Astrocyte (in vitro differentiated cells and primary cell): Measurements from ENCODE around the gene TMIE. TPM values are rescaled to one million over a fixed set of nuclear protein-coding genes. Genes with fewer than 3 reads are reported as not detected.

Experiments
- DNase-seq: peaks from one replicate; pipeline ENCODE4 v3.0.0-alpha.2; 2010; ENCODE audit warnings: low read depth
- FAIRE-seq: peaks from 2 replicates; lab custom pipeline; 2011; peaks lifted over from hg19 to GRCh38; lab: Jason Lieb, UNC
- H2AFZ ChIP-seq: 2 replicates; pipeline ENCODE4 v1.6.0; 2012; ENCODE audit warnings: low read depth, low read length, inconsistent platforms
- H3K27ac ChIP-seq: 2 replicates; pipeline ENCODE4 v1.5.1; 2011; ENCODE audit warnings: low read depth, low read length, inconsistent platforms
- H3K27me3 ChIP-seq: 2 replicates; pipeline ENCODE4 v1.6.0; 2011; ENCODE audit warnings: low read length, inconsistent platforms; ENCODE audit not compliant: insufficient read depth
- H3K36me3 ChIP-seq: 2 replicates; pipeline ENCODE4 v1.5.1; 2011; ENCODE audit warnings: low read length, inconsistent platforms; ENCODE audit not compliant: insufficient read depth
- H3K4me1 ChIP-seq: 2 replicates; pipeline ENCODE4 v1.5.1; 2011; ENCODE audit warnings: low read length, inconsistent platforms; ENCODE audit not compliant: insufficient read depth
- H3K4me2 ChIP-seq: 2 replicates; pipeline ENCODE4 v1.6.0; 2012; ENCODE audit warnings: low read length, inconsistent platforms
- H3K4me3 ChIP-seq: 2 replicates; pipeline ENCODE4 v1.5.1; 2011; ENCODE audit warnings: low read depth, mild to moderate bottlenecking, low read length, inconsistent platforms; ENCODE audit not compliant: insufficient read depth
- H3K79me2 ChIP-seq: 2 replicates; pipeline ENCODE4 v1.6.0; 2012; ENCODE audit warnings: mild to moderate bottlenecking, low read length, inconsistent platforms; ENCODE audit not compliant: insufficient read depth
- H3K9ac ChIP-seq: 2 replicates; pipeline ENCODE4 v1.6.0; 2012; ENCODE audit warnings: mild to moderate bottlenecking, low read length, inconsistent platforms
- H3K9me3 ChIP-seq: 2 replicates; pipeline ENCODE4 v1.5.1; 2012; ENCODE audit warnings: low read depth, mild to moderate bottlenecking, low read length, inconsistent platforms; ENCODE audit not compliant: insufficient read depth
- H4K20me1 ChIP-seq: 2 replicates; pipeline ENCODE4 v1.6.0; 2012; ENCODE audit warnings: low read length, inconsistent platforms; ENCODE audit not compliant: insufficient read depth
- H3K27ac Mint-ChIP-seq: one replicate; pipeline ENCODE4 v1.8.0; 2021; ENCODE audit warnings: mild to moderate bottlenecking, mixed read lengths; ENCODE audit not compliant: unreplicated experiment
- H3K27me3 Mint-ChIP-seq: one replicate; pipeline ENCODE4 v1.8.0; 2021; ENCODE audit warnings: low read depth, mixed read lengths; ENCODE audit not compliant: unreplicated experiment
- H3K36me3 Mint-ChIP-seq: one replicate; pipeline ENCODE4 v1.8.0; 2021; ENCODE audit warnings: low read depth, mixed read lengths; ENCODE audit not compliant: unreplicated experiment
- H3K4me1 Mint-ChIP-seq: one replicate; pipeline ENCODE4 v1.8.0; 2021; ENCODE audit warnings: low read depth, mixed read lengths; ENCODE audit not compliant: unreplicated experiment
- H3K4me3 Mint-ChIP-seq: one replicate; pipeline ENCODE4 v1.8.0; 2021; ENCODE audit warnings: mild to moderate bottlenecking, moderate library complexity, mixed read lengths; ENCODE audit not compliant: unreplicated experiment
- H3K9me3 Mint-ChIP-seq: one replicate; pipeline ENCODE4 v1.8.0; 2021; ENCODE audit warnings: mild to moderate bottlenecking, mixed read lengths; ENCODE audit not compliant: unreplicated experiment
- CTCF ChIP-seq: IDR thresholded peaks from 2 replicates; pipeline ENCODE4 v1.5.1; 2011; ENCODE audit warnings: low read depth, mild to moderate bottlenecking, inconsistent platforms, low read length, moderate library complexity; ENCODE audit not compliant: insufficient read depth
- EZH2 ChIP-seq: IDR thresholded peaks from 2 replicates; pipeline ENCODE4 v1.6.1; 2012; ENCODE audit warnings: mild to moderate bottlenecking, low read length, inconsistent platforms; ENCODE audit not compliant: insufficient read depth
- total RNA-seq: library from RNA; stranded (reverse); gene quantifications from 2 replicates; pipeline ENCODE4 v1.2.1, GENCODE V29; 2021

Gene TMIE
- total RNA-seq, 1 donor from 2014 or later = 0.34 TPM

DNA sequence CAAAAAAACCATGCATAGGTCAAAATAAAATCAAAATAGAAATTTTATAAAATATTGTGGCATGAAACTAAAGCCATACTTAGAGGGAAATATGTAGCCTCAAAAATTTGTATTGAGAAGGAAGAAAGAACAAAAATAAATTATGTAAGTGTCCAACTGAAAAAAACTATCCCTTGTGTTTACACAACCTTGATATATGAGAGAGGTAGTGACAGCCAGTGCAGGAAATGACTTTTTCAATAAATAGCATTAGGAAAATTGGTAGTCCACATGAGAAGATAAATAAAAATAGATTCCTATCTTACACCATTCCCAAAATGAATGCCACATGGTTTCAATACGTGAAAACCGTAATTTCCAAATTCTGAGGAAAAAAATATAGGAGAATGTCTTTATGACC is 29.6 kb downstream of the TMIE start:
- Histone ChIP-seq H3K9me3 (no peaks in the 10 kb centered on the region), H3K4me1 (no peaks in the 10 kb centered on the region)
- no peaks in the 10 kb centered on the region for H3K36me3 Mint-ChIP-seq

GRCh38 chr3:46731795-46732194 is 30.6 kb downstream of the TMIE start:
- H3K79me2 ChIP-seq = no peaks in the 10 kb centered on the region
- H3K4me3 ChIP-seq = no peak overlapping the region
- H3K27ac ChIP-seq = no peak overlapping the region
- H3K9me3 ChIP-seq = no peaks in the 10 kb centered on the region
- H3K4me2 ChIP-seq = no peak overlapping the region
- no peaks in the 10 kb centered on the region for H4K20me1 ChIP-seq
- H3K36me3 Mint-ChIP-seq = no peaks in the 10 kb centered on the region
- H3K9ac ChIP-seq = no peak overlapping the region
- no peak overlapping the region for H3K27ac Mint-ChIP-seq
- no peak for DNase-seq
- no peaks in the 10 kb centered on the region for H3K4me1 Mint-ChIP-seq
- no peaks in the 10 kb centered on the region for H3K36me3 ChIP-seq
- H3K4me3 Mint-ChIP-seq = no peak overlapping the region
- no peak overlapping the region for H2AFZ ChIP-seq
- no peaks in the 10 kb centered on the region for H3K9me3 Mint-ChIP-seq
- H3K27me3 Mint-ChIP-seq = peaks cover 22% of the 10 kb centered on the region
- no peaks in the 10 kb centered on the region for H3K27me3 ChIP-seq
- TF ChIP-seq EZH2 (no peak), CTCF (no peak)
- no peaks in the 10 kb centered on the region for H3K4me1 ChIP-seq
- no peak for FAIRE-seq

More for the DNA sequence above, 29.6 kb downstream of the TMIE start:
- DNase-seq = no peak
- H3K4me2 ChIP-seq = no peak overlapping the region
- H3K79me2 ChIP-seq = no peaks in the 10 kb centered on the region
- peaks cover 18% of the 10 kb centered on the region for H3K27me3 Mint-ChIP-seq
- H4K20me1 ChIP-seq = no peaks in the 10 kb centered on the region
- no peaks in the 10 kb centered on the region for H3K9me3 Mint-ChIP-seq
- H3K27ac ChIP-seq = no peak overlapping the region
- H3K4me3 Mint-ChIP-seq = no peak overlapping the region
- no peak overlapping the region for H3K4me3 ChIP-seq
- TF ChIP-seq CTCF (no peak), EZH2 (no peak)
- no peak overlapping the region for H3K9ac ChIP-seq
- H3K27ac Mint-ChIP-seq = no peak overlapping the region
- no peaks in the 10 kb centered on the region for H3K36me3 ChIP-seq
- no peak overlapping the region for H2AFZ ChIP-seq
- FAIRE-seq = no peak
- no peaks in the 10 kb centered on the region for H3K27me3 ChIP-seq
- H3K4me1 Mint-ChIP-seq = peaks cover 6% of the 10 kb centered on the region

GRCh38 chr3:46733026-46733800 is 32.0 kb downstream of the TMIE start:
- DNase-seq (no peak), FAIRE-seq (no peak)
- Histone ChIP-seq H3K36me3 (no peaks in the 10 kb centered on the region), H2AFZ (no peak overlapping the region), H3K27ac (no peak overlapping the region), H3K4me3 (no peak overlapping the region), H3K27me3 (no peaks in the 10 kb centered on the region), H3K4me1 (no peaks in the 10 kb centered on the region), H3K9ac (no peak overlapping the region), H3K4me2 (no peak overlapping the region), H3K9me3 (no peaks in the 10 kb centered on the region), H3K79me2 (no peaks in the 10 kb centered on the region), H4K20me1 (no peaks in the 10 kb centered on the region)
- no peaks in the 10 kb centered on the region for H3K36me3 Mint-ChIP-seq
- H3K4me3 Mint-ChIP-seq = no peak overlapping the region
- H3K9me3 Mint-ChIP-seq = no peaks in the 10 kb centered on the region
- no peaks in the 10 kb centered on the region for H3K4me1 Mint-ChIP-seq
- TF ChIP-seq EZH2 (no peak), CTCF (no peak)
- H3K27ac Mint-ChIP-seq = no peak overlapping the region
- H3K27me3 Mint-ChIP-seq = peaks cover 30% of the 10 kb centered on the region
